Ovary (tissue), 9 donors: Measurements from ENCODE around the gene GPR55. TPM values are rescaled to one million over a fixed set of nuclear protein-coding genes. Genes with fewer than 3 reads are reported as not detected.

Experiments used
- DNase-seq, 5 donors: peaks; one replicate each; pipeline ENCODE4 v3.0.0-alpha.2; 2019 to 2020
- H3K27ac ChIP-seq, 2 donors: fragments of 200-600 bp; one replicate each; pipeline versions ENCODE4 v1.5.1 to v1.8.0; 2019 to 2022
- H3K27me3 ChIP-seq: fragments of 200-600 bp; one replicate; pipeline ENCODE4 v1.8.0; 2022
- H3K36me3 ChIP-seq: fragments of 200-600 bp; sonication (generic); one replicate; pipeline ENCODE4 v1.5.1; 2019
- H3K4me1 ChIP-seq: one replicate; pipeline ENCODE4 v1.8.1; 2013; ENCODE audit warnings: mild to moderate bottlenecking, moderate library complexity; ENCODE audit not compliant: insufficient read depth
- H3K4me3 ChIP-seq: fragments of 200-600 bp; sonication (generic); one replicate; pipeline ENCODE4 v1.5.1; 2017
- H3K9me3 ChIP-seq, 2 donors: fragments of 200-600 bp in 1 of 2; sonication (generic) in 1 of 2; one replicate each; pipeline versions ENCODE4 v1.5.1 to v1.8.1; 2013 to 2019; ENCODE audit warnings: mild to moderate bottlenecking in 1 of 2, moderate library complexity in 1 of 2
- EP300 ChIP-seq: sonication (generic); formaldehyde crosslinking; IDR thresholded peaks from one replicate; pipeline ENCODE4 v1.6.1; 2017; ENCODE audit warnings: antibody characterized with exemption
- POLR2A ChIP-seq: fragments of 450-650 bp; IDR thresholded peaks from one replicate; pipeline ENCODE4 v1.6.1; 2017; ENCODE audit warnings: antibody characterized with exemption, mild to moderate bottlenecking, moderate library complexity
- WGBS, 3 donors: extraction: QIAGEN DNeasy Blood & Tissue Kit in 1 of 3; methylation state at CpG; one replicate each; pipeline versions ENCODE4 v1.1.5 to v1.1.7; 2013 to 2017; 5-methylcytosine and 5-hydroxymethylcytosine counted together
- intact Hi-C, 4 donors: fragments of 100-400 bp; cut with DNase I; formaldehyde crosslinking; loops; one replicate each; pipeline versions ENCODE4 v1.11.0 to v1.15.1; 2022 to 2023
- polyA plus RNA-seq, 2 donors: library from polyadenylated mRNA; stranded (reverse); fragments of 200-250 nt in 1 of 2; fragments of 350-450 nt in 1 of 2; fragmentation: Illumina TruSeq in 1 of 2; extraction: RNeasy Lipid Tissue Mini Kit (QIAGEN cat#74804) in 1 of 2; gene quantifications; one replicate each; pipeline ENCODE4 v1.2.3, GENCODE V29; 2013 to 2014
- total RNA-seq, 7 donors: library from RNA; depleted of rRNA in 2 of 7; stranded (reverse); fragments of >200 nt in 2 of 7; fragmentation: NEBNext Ultra II Directional in 3 of 7; extraction: Animal tissue kit (Norgen Biotek cat#: 25700) in 3 of 7; gene quantifications; one replicate each; pipeline versions ENCODE4 v1.1.0 to v1.2.4, GENCODE V29; 2016 to 2023
- TF ChIP-seq, protein P1 (sequence below), 3 donors: fragments of 450-650 bp in 2 of 3; fragments of 200-600 bp in 1 of 3; IDR thresholded peaks; one replicate each; pipeline versions ENCODE4 v1.5.1 to v1.8.0; 2016 to 2022; ENCODE audit warnings: antibody characterized with exemption in 3 of 3, mild to moderate bottlenecking in 1 of 3
- donor health status: DM: no; HTN: no; CAD: no; lungs with moderate emphysema.
- donor health status: DM: no; HTN: no; CAD: no.
- donor health status: Bipolar disorder and iron deficiency.
- donor health status: DM: yes; HTN: yes; CAD: no.
- donor health status: DM: no; HTN: no; CAD: no.
- donor health status: DM: yes; HTN: yes; CAD: no.

The GPR55 gene
- total and polyA plus RNA-seq, 9 donors = 0.05 to 0.20 (median 0.14) TPM; not detected in 5

DNA sequence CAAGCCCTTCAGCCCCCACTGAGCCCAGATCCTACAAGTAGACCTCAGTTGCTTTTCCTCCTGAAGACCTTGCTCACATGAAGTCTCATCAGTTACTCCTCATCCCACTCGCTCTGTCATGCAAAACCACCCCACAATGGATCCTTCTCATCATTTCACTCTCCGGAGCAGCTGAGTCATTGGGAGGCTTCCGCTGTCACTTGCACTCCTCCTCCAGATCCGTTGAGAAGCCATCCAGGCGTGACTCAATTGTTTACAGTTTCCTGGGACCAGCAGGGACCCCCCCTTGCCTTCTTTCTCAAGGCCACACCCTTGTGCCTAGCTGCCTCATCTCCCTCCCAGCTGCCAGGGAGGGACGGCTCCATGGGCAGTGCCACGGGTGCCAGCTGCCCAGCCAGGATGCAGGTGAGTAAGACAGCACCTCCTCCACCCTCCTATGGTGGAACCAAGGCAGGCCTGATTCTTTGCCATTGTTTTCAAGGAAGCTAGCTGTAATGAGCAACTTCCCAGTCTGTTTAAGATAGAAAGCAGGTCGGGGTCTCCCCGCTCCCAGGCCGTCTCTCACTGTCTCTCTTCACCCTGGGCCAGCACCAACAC lies 16.3 kb downstream of the GPR55 start:
- WGBS, 3 donors = 46 to 56% (median 55%) methylated on average over 10 of the region's 10 CpGs

DNA sequence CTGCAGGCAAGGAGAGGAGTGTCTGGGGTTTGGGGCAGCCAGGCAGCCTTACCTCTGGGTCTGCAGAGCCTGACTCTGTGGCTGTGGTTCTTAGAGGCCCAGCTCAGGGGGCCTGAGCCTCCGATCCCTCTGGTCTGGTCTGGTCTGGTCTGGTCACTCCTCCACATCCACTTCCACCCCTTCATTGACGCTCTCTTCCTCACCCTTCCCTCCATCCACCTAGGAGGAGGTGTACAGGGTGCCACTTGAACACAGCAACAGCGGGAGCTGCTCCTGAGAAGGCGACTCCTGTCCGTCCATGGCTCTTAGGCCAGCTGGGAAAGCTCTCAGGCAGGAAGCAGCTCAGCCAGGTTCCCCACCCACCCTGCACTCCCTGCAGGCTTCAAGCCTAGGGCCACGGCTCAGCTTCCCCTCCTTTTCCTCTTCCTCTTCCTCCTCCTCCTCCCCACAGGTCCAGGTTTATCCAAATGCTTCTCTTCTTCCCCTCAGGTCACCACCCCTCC lies 16.9 kb downstream of the GPR55 start:
- TF ChIP-seq EP300 = no peak
- TF ChIP-seq, protein P1, sequence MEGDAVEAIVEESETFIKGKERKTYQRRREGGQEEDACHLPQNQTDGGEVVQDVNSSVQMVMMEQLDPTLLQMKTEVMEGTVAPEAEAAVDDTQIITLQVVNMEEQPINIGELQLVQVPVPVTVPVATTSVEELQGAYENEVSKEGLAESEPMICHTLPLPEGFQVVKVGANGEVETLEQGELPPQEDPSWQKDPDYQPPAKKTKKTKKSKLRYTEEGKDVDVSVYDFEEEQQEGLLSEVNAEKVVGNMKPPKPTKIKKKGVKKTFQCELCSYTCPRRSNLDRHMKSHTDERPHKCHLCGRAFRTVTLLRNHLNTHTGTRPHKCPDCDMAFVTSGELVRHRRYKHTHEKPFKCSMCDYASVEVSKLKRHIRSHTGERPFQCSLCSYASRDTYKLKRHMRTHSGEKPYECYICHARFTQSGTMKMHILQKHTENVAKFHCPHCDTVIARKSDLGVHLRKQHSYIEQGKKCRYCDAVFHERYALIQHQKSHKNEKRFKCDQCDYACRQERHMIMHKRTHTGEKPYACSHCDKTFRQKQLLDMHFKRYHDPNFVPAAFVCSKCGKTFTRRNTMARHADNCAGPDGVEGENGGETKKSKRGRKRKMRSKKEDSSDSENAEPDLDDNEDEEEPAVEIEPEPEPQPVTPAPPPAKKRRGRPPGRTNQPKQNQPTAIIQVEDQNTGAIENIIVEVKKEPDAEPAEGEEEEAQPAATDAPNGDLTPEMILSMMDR (IDR thresholded peaks at IDR 0.05) = no peak
- WGBS, 3 donors = 43 to 57% (median 50%) methylated on average over 6 of the region's 6 CpGs
- Histone ChIP-seq H3K36me3 (no peaks in the 10 kb centered on the region), H3K4me3 (no peak overlapping the region), H3K4me1 (no peaks in the 10 kb centered on the region), H3K27ac (no peak overlapping the region), H3K27me3 (no peaks in the 10 kb centered on the region), H3K9me3 (no peaks in the 10 kb centered on the region)
- DNase-seq = peak in 1 of 5 donors; percentile 8
- intact Hi-C loops = loop anchor here in 1 of 4 donors (10.0 kb wide), 1 partner anchor 77 kb away; no protein-coding TSS in a partner anchor

More for the DNA sequence above, 16.3 kb downstream of the GPR55 start:
- no peaks in the 10 kb centered on the region for H3K27me3 ChIP-seq
- TF ChIP-seq POLR2A = no peak
- TF ChIP-seq EP300 = no peak
- TF ChIP-seq, protein P1 (IDR thresholded peaks at IDR 0.05) = no peak
- H3K27ac ChIP-seq = no peak overlapping the region
- no peaks in the 10 kb centered on the region for H3K9me3 ChIP-seq
- no peaks in the 10 kb centered on the region for H3K4me1 ChIP-seq
- no peaks in the 10 kb centered on the region for H3K36me3 ChIP-seq
- intact Hi-C loops = loop anchor here in 1 of 4 donors (10.0 kb wide), 1 partner anchor 76 kb away; no protein-coding TSS in a partner anchor
- no peak overlapping the region for H3K4me3 ChIP-seq
- peak in 1 of 5 donors; percentile 13 for DNase-seq

DNA sequence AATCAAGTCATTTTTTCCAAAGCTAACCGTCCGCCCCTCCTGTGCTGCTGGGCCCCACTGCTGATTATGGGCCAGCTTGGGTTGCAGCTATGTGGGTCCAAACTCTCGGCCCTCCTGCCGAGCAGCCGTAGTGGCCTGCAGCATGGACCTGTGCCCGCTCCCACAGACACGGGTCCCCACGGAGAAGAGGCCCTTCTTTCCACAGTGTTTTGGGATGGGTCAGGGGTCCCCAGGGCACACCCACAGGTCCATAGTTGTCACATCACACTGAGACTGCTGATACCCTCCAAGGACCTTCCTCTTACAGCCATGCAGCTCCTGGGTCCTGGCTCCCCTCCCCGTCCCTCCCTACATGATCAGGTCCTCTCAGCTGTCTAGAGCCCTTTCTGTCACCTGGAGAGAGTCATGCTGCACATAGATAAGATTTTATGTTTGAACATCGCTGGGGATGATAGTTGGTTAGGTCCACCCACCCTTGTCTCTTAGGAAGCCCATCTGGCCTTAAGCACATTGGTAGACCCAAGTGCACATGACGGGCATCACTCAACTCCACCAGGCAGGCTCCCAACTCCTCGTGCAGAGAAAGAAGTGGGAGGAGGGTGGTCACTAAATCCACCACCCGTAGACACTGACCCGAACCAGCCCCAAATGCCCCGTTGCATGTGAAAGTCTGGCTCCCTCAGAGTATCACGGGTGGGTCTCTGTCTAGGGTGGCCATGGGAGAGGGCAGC lies 17.5 kb downstream of the GPR55 start:
- no peak overlapping the region for H3K27ac ChIP-seq
- TF ChIP-seq POLR2A (no peak), EP300 (no peak)
- TF ChIP-seq, protein P1 (IDR thresholded peaks at IDR 0.05) = no peak
- intact Hi-C loops = loop anchor here in 1 of 4 donors (10.0 kb wide), 1 partner anchor 77 kb away; no protein-coding TSS in a partner anchor
- 88 to 91% (median 91%) methylated on average over 16 of the region's 16 CpGs for WGBS, 3 donors
- no peaks in the 10 kb centered on the region for H3K9me3 ChIP-seq
- no peak overlapping the region for H3K4me3 ChIP-seq
- no peaks in the 10 kb centered on the region for H3K36me3 ChIP-seq
- no peaks in the 10 kb centered on the region for H3K27me3 ChIP-seq
- no peaks in the 10 kb centered on the region for H3K4me1 ChIP-seq
- DNase-seq = peak in 1 of 5 donors; percentile 1

DNA sequence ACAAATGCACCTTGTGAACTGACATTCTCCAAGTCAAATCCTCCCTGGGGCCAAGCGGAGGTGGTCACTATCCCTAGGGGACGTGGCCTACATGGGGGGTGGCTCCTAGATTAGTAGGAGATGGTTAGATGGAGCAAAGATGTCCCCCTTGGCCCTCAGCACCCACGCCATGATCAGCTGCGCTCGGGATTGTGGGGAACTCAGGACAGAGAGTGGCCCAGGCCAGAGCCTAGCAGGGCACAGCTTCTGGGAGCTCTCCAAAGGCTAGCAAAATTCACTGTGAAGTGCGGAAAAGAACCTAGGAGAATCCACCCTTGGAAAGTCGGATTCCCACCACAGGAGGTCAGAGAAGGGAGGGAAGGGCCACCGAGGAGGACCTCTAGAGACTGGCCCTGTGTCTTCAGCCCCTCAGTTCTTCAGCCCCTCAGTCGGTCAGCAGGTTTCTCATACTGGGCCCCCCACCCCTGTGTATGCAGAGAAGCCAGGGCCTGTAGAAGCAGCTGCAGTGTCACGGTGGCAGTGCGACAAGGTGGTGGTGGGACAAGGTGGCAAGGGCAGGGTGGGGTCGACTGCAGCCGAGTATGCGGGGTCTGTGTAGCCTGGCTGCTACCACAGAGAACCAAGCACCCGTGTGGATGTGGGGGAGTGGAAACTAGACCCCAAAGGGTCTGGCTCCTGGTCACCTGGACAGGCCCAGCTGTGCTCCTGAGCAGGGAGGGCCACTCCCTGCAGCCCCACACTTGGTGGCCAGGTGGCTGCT lies 18.4 kb downstream of the GPR55 start:
- Histone ChIP-seq H3K27ac (no peak overlapping the region), H3K9me3 (no peaks in the 10 kb centered on the region), H3K4me1 (no peaks in the 10 kb centered on the region), H3K27me3 (no peaks in the 10 kb centered on the region), H3K4me3 (no peak overlapping the region), H3K36me3 (no peaks in the 10 kb centered on the region)
- DNase-seq = peak in 1 of 5 donors; percentile 4
- TF ChIP-seq POLR2A (no peak), EP300 (no peak)
- TF ChIP-seq, protein P1 (IDR thresholded peaks at IDR 0.05) = no peak
- 89 to 97% (median 93%) methylated on average over 11 to 15 of the region's 15 CpGs for WGBS, 3 donors
- intact Hi-C loops = loop anchor here in 1 of 4 donors (10.0 kb wide), 1 partner anchor 78 kb away; no protein-coding TSS in a partner anchor
